Neural cell (in vitro differentiated cells): ENCODE measurements around the gene BCO1.

ENCODE experiments used
- POLR2AphosphoS5 ChIP-seq: IDR thresholded peaks from 2 replicates; pipeline ENCODE4 v1.6.1; 2012
- TF ChIP-seq, protein P1 (sequence below): fragments of 450-650 bp; IDR thresholded peaks from 2 replicates; pipeline ENCODE4 v1.5.1; 2014; ENCODE audit warnings: antibody characterized with exemption, mild to moderate bottlenecking, moderate library complexity; ENCODE audit not compliant: poor library complexity, severe bottlenecking

DNA sequence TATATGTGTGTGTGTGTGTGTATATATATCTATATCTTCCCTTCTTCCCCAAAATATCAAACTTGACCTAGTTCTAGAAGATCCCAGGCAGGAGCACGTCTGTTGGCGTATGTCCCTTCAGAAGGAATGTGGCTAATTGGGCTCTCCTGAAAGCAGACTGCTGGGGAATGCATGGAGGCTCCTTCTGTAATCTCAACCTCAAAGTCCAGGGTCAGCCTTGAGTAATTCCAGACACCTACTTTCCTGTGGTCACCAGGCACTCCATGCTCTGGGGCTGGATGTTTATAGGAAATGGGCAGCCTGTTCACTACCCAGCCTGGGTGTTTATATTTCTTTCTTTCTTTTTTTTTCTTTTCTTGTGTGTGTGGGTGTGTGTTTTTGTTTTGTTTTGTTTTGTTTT, 13.4 kb downstream of the BCO1 start:
- TF ChIP-seq, protein P1, sequence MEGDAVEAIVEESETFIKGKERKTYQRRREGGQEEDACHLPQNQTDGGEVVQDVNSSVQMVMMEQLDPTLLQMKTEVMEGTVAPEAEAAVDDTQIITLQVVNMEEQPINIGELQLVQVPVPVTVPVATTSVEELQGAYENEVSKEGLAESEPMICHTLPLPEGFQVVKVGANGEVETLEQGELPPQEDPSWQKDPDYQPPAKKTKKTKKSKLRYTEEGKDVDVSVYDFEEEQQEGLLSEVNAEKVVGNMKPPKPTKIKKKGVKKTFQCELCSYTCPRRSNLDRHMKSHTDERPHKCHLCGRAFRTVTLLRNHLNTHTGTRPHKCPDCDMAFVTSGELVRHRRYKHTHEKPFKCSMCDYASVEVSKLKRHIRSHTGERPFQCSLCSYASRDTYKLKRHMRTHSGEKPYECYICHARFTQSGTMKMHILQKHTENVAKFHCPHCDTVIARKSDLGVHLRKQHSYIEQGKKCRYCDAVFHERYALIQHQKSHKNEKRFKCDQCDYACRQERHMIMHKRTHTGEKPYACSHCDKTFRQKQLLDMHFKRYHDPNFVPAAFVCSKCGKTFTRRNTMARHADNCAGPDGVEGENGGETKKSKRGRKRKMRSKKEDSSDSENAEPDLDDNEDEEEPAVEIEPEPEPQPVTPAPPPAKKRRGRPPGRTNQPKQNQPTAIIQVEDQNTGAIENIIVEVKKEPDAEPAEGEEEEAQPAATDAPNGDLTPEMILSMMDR: no peak
- TF ChIP-seq POLR2AphosphoS5: no peak
